ENCODE measurements around the gene HHAT.

The HHAT gene

DNA sequence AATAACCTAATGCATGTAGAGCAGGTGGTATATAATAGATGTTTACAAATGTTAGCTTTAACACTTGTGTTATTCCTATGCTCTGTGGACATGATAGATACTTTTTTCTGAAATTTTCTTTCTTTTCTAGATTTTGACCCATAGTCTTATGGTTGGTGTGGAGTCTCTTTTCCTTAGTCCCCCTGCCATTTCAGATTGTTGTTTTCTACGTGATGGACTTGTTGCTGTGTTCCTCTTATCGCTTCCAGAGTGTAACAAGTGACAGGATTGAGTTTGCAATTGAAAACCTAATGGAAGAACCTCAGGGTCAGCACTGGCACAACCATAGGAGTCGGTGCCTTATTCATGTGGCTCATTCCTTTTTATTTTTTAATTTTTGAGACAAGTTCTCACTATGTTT is 136.4 kb downstream of the HHAT start:
- TF ChIP-seq SUZ12 (IDR thresholded peaks at IDR 0.05; ENCODE audit: extremely low read depth, insufficient read depth, insufficient read length) (no peak), ZNF274 (IDR thresholded peaks at IDR 0.05; ENCODE audit: low read depth, low read length) (no peak), YY1 (IDR thresholded peaks at IDR 0.05; ENCODE audit: insufficient read depth, insufficient read length) (no peak)
- Histone ChIP-seq H3K4me3 (ENCODE audit: insufficient read length, low read depth) (no peak overlapping the region), H3K9ac (ENCODE audit: insufficient read length, low read depth) (no peak overlapping the region), H3K36me3 (ENCODE audit: insufficient read depth, insufficient read length, low read length) (no peaks in the 10 kb centered on the region), H3K4me1 (ENCODE audit: insufficient read depth, insufficient read length) (no peaks in the 10 kb centered on the region), H3K27me3 (ENCODE audit: insufficient read depth, insufficient read length) (no peaks in the 10 kb centered on the region), H3K9me3 (ENCODE audit: insufficient read depth, low read length) (no peaks in the 10 kb centered on the region)
- no peak for DNase-seq (ENCODE audit: low read depth, low spot score)

DNA sequence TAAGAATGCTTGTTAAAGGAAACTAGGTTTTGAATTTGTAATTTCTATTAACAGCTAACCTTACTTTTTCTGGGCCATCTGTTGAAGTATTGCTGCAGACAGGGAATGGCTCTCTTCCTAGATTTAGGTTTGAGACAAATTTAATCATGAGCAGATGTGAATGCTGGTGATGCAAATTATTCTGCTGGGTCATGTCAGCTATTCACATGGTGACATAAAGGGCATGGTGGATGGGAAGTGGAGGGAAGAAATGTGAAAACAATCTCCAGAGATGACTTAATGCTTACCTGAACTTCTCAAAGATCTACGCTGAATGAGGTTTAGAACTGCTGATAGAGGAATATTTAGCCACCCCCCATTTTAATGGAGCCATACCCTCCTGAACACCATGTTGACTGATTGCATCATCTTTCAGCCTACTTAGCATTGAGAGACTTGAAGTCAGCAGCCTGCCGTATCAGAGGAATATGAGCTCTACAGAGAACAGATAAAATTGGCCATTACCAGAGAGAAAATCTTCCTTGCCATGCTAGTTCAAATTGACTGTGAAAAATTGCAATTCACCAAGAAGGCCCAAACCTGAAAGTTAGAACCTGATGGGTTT is 138.8 kb downstream of the HHAT start:
- no peak for DNase-seq (ENCODE audit: low read depth, low spot score)

DNA sequence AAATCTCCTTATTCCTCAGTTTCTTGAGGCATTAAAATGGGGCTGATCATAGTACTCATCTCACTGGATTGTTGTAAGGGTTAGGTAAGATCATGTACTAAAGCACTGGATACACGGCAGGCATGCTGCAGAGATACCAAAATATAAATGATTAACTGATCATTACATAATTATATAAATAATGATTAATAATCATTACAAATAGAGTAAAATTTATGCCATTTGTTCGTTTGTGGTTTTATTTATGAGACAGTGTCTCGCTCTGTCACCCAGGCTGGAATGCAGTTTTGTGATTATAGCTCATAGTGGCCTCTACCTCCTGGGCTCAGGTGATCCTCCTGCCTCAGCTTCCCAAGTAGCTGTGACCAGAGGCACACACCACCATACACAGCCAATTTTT is 140.7 kb downstream of the HHAT start:
- Histone ChIP-seq H3K4me3 (ENCODE audit: insufficient read length, low read depth) (no peak overlapping the region), H3K27me3 (ENCODE audit: insufficient read depth, insufficient read length) (no peaks in the 10 kb centered on the region), H3K9ac (ENCODE audit: insufficient read length, low read depth) (no peak overlapping the region), H3K4me1 (ENCODE audit: insufficient read depth, insufficient read length) (no peaks in the 10 kb centered on the region), H3K9me3 (ENCODE audit: insufficient read depth, low read length) (no peaks in the 10 kb centered on the region), H3K36me3 (ENCODE audit: insufficient read depth, insufficient read length, low read length) (no peaks in the 10 kb centered on the region)
- TF ChIP-seq ZNF274 (IDR thresholded peaks at IDR 0.05; ENCODE audit: low read depth, low read length) (no peak), SUZ12 (IDR thresholded peaks at IDR 0.05; ENCODE audit: extremely low read depth, insufficient read depth, insufficient read length) (no peak), YY1 (IDR thresholded peaks at IDR 0.05; ENCODE audit: insufficient read depth, insufficient read length) (no peak)
- no peak for DNase-seq (ENCODE audit: low read depth, low spot score)

More for the DNA sequence above, 138.8 kb downstream of the HHAT start:
- H3K9ac ChIP-seq (ENCODE audit: insufficient read length, low read depth): no peak overlapping the region
- no peaks in the 10 kb centered on the region for H3K9me3 ChIP-seq (ENCODE audit: insufficient read depth, low read length)
- H3K36me3 ChIP-seq (ENCODE audit: insufficient read depth, insufficient read length, low read length): no peaks in the 10 kb centered on the region
- TF ChIP-seq SUZ12 (IDR thresholded peaks at IDR 0.05; ENCODE audit: extremely low read depth, insufficient read depth, insufficient read length) (no peak), ZNF274 (IDR thresholded peaks at IDR 0.05; ENCODE audit: low read depth, low read length) (no peak), YY1 (IDR thresholded peaks at IDR 0.05; ENCODE audit: insufficient read depth, insufficient read length) (no peak)
- H3K4me3 ChIP-seq (ENCODE audit: insufficient read length, low read depth): no peak overlapping the region
- H3K4me1 ChIP-seq (ENCODE audit: insufficient read depth, insufficient read length): no peaks in the 10 kb centered on the region
- H3K27me3 ChIP-seq (ENCODE audit: insufficient read depth, insufficient read length): no peaks in the 10 kb centered on the region

DNA sequence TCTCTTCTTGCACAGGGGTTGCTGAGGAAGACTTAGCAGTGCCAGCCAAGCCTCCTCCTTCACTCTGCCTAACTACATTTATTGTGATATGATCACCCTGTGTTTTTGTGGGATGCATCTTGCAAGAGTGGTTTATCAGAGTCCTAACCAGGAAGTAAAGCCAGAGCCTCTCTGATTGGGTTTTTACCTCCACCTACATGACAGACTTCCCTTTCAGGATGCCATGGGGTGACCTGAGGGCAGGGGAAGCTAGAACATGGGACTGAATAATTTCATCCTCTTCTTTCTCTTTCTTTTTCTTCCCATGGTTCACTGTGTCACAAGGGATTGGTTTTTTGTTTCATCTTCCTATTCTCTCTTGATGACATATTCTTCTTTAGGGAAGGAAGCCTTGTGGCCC is 146.6 kb downstream of the HHAT start:
- no peak for DNase-seq (ENCODE audit: low read depth, low spot score)
- no peaks in the 10 kb centered on the region for H3K4me1 ChIP-seq (ENCODE audit: insufficient read depth, insufficient read length)

DNA sequence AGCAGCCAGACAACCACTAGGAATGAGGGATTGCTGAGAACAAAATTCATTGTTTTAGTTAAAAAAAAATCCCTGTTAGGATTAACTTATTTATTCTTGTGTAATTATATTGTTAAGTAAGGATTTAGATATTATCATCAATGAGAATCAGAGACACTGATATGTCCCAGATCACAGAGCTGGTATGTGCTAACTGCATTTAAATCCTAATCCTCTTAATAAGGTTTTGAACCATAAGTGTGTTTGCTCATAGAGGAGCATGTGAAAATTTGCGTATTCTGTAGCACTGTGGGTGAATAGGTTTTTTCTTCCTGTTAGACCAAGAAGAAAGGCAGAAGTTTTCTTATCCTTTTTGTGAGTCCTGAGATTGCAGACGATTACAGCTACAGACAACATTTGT is 147.1 kb downstream of the HHAT start:
- no peaks in the 10 kb centered on the region for H3K9me3 ChIP-seq (ENCODE audit: insufficient read depth, low read length)
- H3K4me1 ChIP-seq (ENCODE audit: insufficient read depth, insufficient read length): no peaks in the 10 kb centered on the region
- no peak overlapping the region for H3K4me3 ChIP-seq (ENCODE audit: insufficient read length, low read depth)
- H3K36me3 ChIP-seq (ENCODE audit: insufficient read depth, insufficient read length, low read length): no peaks in the 10 kb centered on the region
- no peak for TF ChIP-seq SUZ12 (IDR thresholded peaks at IDR 0.05; ENCODE audit: extremely low read depth, insufficient read depth, insufficient read length)
- H3K27me3 ChIP-seq (ENCODE audit: insufficient read depth, insufficient read length): no peaks in the 10 kb centered on the region
- H3K9ac ChIP-seq (ENCODE audit: insufficient read length, low read depth): no peak overlapping the region
- no peak for DNase-seq (ENCODE audit: low read depth, low spot score)

More for the DNA sequence above, 146.6 kb downstream of the HHAT start:
- Histone ChIP-seq H3K27me3 (ENCODE audit: insufficient read depth, insufficient read length) (no peaks in the 10 kb centered on the region), H3K36me3 (ENCODE audit: insufficient read depth, insufficient read length, low read length) (no peaks in the 10 kb centered on the region), H3K9me3 (ENCODE audit: insufficient read depth, low read length) (no peaks in the 10 kb centered on the region), H3K4me3 (ENCODE audit: insufficient read length, low read depth) (no peak overlapping the region), H3K9ac (ENCODE audit: insufficient read length, low read depth) (no peak overlapping the region)
- TF ChIP-seq YY1 (IDR thresholded peaks at IDR 0.05; ENCODE audit: insufficient read depth, insufficient read length) (no peak), ZNF274 (IDR thresholded peaks at IDR 0.05; ENCODE audit: low read depth, low read length) (no peak), SUZ12 (IDR thresholded peaks at IDR 0.05; ENCODE audit: extremely low read depth, insufficient read depth, insufficient read length) (no peak)

DNA sequence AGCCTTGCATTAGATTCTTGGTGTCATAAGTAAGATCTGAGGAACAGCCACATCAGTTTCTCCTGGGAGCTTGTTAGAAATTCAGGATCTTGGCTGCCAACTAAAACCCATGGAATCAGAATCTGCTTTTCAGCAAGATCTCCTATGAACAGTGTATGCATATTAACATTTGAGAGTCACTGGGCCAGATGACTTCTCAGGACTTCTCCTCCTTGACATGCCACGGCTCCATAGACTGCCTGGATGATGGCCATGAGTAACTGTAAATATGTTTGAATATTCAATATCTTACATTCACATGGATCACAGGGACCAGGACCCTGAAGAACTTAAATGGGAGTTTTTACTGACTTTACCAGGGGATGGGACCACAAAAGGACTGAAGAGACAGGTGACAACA is 148.0 kb downstream of the HHAT start:
- TF ChIP-seq YY1 (IDR thresholded peaks at IDR 0.05; ENCODE audit: insufficient read depth, insufficient read length): no peak
- no peak for TF ChIP-seq SUZ12 (IDR thresholded peaks at IDR 0.05; ENCODE audit: extremely low read depth, insufficient read depth, insufficient read length)
- TF ChIP-seq ZNF274 (IDR thresholded peaks at IDR 0.05; ENCODE audit: low read depth, low read length): no peak
- H3K9ac ChIP-seq (ENCODE audit: insufficient read length, low read depth): no peak overlapping the region
- DNase-seq (ENCODE audit: low read depth, low spot score): no peak
- H3K36me3 ChIP-seq (ENCODE audit: insufficient read depth, insufficient read length, low read length): no peaks in the 10 kb centered on the region
- no peaks in the 10 kb centered on the region for H3K4me1 ChIP-seq (ENCODE audit: insufficient read depth, insufficient read length)
- H3K27me3 ChIP-seq (ENCODE audit: insufficient read depth, insufficient read length): no peaks in the 10 kb centered on the region
- H3K9me3 ChIP-seq (ENCODE audit: insufficient read depth, low read length): no peaks in the 10 kb centered on the region
- H3K4me3 ChIP-seq (ENCODE audit: insufficient read length, low read depth): no peak overlapping the region

DNA sequence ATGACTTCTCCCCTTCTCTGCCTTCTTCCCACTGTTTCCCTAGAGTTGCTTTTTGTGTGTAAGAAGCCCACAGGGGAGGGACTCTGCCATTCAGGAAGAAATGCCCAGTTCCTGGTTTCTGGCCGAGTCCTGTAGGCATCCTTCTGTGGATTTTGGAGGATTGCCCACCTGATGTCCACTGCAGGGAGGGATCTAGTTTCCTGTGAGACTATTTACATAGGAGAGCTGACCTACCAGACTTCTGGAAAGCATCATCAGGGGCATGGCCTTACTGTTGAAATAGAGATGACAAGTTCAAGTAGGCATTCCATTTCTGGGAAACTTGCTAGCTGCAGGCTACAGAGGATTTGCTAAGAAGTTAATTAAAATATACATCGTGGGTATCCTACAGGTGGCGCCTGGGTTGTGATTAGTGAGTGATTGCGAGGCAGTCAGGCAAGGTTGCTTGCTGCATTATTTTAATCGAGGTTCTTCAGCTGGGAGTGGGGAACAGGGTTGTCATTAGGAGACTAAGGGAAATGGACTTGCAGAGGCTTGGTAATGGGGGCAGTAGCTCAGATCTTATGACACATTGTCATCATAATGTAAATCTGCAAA is 148.7 kb downstream of the HHAT start:
- Histone ChIP-seq H3K4me1 (ENCODE audit: insufficient read depth, insufficient read length) (no peaks in the 10 kb centered on the region), H3K27me3 (ENCODE audit: insufficient read depth, insufficient read length) (no peaks in the 10 kb centered on the region), H3K9ac (ENCODE audit: insufficient read length, low read depth) (no peak overlapping the region), H3K36me3 (ENCODE audit: insufficient read depth, insufficient read length, low read length) (no peaks in the 10 kb centered on the region), H3K9me3 (ENCODE audit: insufficient read depth, low read length) (no peaks in the 10 kb centered on the region), H3K4me3 (ENCODE audit: insufficient read length, low read depth) (no peak overlapping the region)
- no peak for DNase-seq (ENCODE audit: low read depth, low spot score)
- no peak for TF ChIP-seq SUZ12 (IDR thresholded peaks at IDR 0.05; ENCODE audit: extremely low read depth, insufficient read depth, insufficient read length)
- no peak for TF ChIP-seq YY1 (IDR thresholded peaks at IDR 0.05; ENCODE audit: insufficient read depth, insufficient read length)
- no peak for TF ChIP-seq ZNF274 (IDR thresholded peaks at IDR 0.05; ENCODE audit: low read depth, low read length)
